ENCODE measurements around the gene VANGL1. TPM values are rescaled to one million over a fixed set of nuclear protein-coding genes. Genes with fewer than 3 reads are reported as not detected.

Gene VANGL1
- polyA plus RNA-seq, 1 donor: 8.0 TPM

GRCh38 chr1:115644109-115644508 lies 2.3 kb downstream of the VANGL1 start:
- DNase-seq: no peak

- DNase-seq: no peak
These were observed 5.3 kb downstream of the VANGL1 start for GRCh38 chr1:115647047-115647446.

- no peak for DNase-seq
These were observed 5.7 kb downstream of the VANGL1 start for GRCh38 chr1:115647507-115647906.

GRCh38 chr1:115647919-115648650 lies 6.3 kb downstream of the VANGL1 start:
- no peak for DNase-seq

DNA sequence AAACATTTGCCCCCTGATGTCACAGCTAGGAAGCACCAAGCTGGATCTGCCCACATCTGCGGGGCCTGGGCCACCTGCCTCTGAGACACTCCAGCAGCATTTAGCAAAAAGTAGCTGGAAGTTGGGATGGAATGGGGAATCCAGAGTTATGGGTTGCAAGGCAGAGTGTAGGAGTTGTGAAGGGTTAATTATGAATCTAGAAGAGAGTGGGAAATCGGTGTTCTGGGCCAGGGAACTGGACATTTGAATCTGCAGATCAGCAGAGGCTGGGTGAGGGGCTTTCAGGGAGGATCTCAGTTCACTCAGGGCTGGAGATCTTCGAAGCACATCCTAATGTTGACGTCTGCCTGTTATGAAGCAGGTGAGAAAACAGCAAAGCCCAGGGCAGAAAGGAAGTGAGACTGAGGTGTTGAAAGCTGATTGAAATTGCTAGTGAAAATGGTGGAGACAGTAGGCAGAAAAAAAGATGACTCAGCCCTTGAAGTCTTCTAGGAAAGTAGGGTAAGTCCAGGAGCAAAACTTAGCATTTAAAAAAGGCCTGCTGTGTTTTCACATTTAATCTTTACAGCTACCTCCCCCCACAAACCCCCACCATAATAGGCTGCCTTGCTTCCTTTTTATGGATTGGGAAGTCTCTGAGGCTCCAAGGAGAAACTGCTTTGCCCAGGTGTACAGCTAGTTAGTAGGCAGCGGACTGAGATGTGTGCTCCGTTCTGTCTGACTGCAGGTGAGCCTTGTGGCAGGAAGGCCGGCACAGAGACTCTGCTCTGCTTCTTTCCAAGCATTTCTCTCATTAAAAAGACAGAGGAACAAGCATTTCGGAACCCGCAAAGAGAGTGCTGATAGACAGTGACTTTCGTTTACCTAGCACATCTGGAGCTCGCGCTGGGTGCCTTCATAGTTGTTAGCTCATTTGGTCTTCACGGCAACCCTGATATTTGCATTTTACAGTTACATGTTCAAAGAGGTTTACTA lies 7.2 kb downstream of the VANGL1 start:
- no peak for DNase-seq

DNA sequence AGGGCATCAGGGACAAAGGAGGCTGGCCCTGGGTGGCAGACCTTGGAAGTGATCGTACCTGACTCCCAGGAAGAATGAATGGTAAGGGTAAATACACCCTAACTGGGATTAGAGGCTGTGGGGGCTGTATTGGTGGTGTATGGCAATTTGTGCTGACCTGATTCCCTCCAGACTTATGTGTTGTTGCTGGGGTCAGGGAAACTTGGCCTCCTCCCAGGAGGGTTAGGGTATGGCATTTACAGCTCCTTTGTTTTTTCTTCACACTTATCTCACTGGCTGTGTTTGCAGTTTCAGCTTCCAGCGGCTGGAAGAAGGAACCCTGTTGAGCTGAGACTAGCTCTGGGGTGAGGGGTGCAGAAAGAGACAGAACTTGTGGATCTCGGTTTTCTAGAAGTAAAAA lies 8.2 kb downstream of the VANGL1 start:
- no peak for DNase-seq

- no peak for DNase-seq
These were observed 9.2 kb downstream of the VANGL1 start for GRCh38 chr1:115650961-115651360.

- no peak for DNase-seq
These were observed 9.6 kb downstream of the VANGL1 start for GRCh38 chr1:115651391-115651790.

DNA sequence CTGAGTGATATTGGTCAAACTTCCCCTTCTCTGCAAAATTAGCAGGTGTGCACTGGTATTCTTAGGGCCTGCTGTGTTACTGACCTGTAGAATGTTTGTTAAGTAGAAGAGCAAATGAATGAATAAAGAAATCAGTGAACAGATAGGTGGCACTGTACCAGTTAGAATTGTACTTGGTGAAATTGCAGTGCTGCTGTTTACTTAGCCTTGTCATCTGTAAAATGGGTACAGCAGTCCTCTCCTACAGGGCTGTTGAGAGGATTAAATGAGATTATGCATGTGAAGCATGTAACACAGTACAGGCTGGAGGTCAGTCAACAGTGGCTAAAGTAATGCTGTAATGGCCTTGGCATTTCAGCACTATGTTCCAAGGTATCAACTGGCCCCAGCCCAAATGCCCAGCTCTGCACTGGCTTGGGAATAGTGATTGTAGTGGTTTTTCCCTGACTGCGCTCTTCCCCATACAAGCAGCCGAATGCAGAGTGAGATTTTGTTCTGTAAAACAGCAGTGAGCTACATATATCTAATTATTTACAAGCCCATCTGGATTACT lies 10.5 kb downstream of the VANGL1 start:
- DNase-seq: no peak

DNA sequence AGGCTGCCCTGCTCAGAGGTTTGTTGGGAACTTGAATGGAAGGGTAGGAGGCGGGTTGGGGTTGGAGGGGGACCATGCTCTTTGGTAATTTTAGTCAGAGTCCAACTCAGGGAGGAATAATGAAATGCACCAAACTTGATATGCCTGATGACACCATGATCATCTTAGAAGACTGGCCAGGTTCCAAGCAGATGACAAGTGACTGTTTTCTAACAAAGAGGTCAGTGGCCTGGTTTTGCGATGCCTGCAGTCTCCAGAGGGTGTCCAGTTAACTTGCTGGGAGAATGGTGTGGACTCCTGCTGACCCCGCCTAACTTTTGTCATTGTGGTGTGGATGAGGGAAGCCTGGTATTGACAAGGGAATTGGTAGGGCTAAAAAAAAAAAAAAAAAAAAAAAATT lies 12.4 kb downstream of the VANGL1 start:
- DNase-seq: no peak

GRCh38 chr1:115654663-115655305 lies 13.0 kb downstream of the VANGL1 start:
- DNase-seq: no peak

DNA sequence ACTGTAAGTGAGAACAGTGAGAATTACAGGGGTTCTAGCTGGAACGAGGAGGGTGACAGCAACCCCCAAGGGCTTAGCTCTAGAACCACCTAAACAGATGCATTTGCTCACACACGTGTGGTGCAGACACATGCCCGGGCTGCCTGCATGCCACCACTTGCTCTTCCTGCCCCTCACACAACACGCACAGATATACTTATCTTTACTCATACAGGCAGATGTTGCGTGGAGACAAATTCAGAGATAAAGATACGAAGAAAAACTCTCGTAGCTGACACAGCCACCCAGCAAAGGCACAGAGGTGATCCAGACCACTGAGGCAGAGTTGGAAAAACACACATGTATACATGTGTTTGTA lies 13.5 kb downstream of the VANGL1 start:
- no peak for DNase-seq

DNA sequence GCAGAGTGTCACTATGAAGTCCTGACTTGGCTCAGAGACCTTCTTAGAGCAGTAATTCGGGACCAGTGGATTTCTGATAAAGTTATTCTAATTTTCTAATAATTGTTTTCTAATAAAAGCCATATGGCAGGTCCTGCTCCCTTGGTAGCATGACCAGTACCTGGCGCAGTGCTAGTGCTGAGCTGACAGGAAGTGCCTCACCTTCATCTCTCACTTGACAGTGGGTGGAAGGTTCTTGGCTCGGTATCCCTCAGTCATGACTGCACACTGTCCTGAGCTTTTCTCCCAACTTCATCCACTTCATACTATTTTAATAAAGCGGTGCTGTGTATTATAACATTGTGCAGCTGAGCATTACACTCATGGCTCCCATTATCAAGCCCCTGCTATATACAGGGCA lies 14.1 kb downstream of the VANGL1 start:
- DNase-seq: no peak

DNA sequence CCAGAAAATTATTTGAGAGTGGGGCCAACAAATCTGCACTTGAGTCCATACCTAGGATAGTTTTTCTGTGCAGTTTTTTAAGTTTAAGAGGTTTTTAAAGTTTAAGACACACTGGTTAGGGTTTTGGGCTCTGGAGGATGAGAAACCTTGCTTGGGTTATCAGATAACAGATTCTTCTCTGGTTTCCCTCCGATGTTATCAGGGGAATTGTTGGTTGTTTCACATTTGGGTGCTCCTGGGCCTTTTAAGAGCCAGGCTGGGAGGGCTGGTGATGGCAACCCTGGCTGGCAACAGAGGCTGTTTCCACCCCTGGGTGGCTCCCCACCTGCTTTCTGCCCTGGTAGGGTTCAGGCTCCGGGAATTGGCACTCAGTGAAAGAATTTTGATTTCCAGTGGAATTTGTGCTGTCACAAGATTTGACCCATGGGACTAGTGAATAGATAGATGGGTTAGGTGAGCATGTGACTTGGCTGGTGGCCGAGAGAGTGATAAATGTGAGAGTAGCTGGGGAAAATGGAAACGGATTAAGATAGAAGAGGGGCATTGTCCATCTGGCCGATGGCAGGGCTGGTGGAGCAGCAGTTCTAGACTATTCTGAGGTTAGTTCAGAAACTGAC lies 14.8 kb downstream of the VANGL1 start:
- DNase-seq: no peak

DNA sequence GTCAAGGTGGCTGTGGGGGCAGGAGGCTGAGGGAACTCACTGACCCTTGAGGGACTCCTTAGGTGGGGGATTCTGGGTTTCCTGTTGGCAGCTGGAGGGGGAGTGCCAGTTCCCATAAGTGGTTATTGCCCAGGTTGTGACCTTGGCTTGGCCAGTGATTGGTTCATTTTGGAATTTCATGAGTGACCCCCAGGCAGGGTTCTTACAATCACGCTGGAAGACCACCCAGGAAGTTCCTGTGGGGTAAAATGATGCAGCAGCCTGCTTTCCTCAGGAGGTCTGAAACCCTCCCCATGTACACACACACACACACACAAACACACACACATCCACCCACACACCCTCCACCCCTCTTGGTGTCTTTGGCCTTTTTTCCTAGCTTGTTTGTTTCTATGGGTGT lies 16.9 kb downstream of the VANGL1 start:
- no peak for DNase-seq

DNA sequence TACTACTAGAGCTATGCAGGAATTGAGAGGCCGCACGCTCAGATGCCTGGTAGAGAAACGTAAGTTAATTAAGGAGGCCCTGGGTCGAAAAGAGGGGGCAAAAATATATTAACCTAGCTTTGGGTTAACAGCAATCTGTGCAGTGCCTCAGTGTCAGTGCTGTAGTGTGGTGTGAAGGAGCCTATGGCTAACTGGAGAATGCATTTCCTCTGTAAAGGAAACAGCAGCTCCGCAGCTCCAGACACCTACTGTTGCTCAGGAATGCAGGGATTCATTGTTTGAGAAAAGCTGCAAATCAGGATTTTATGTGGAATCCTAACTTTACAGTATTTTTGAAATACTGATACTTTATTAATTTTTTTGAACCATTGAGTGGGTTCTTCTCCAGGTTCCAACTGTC lies 18.4 kb downstream of the VANGL1 start:
- no peak for DNase-seq

GRCh38 chr1:115661157-115661556 lies 19.4 kb downstream of the VANGL1 start:
- no peak for DNase-seq

GRCh38 chr1:115665319-115666096 lies 23.7 kb downstream of the VANGL1 start:
- DNase-seq: no peak

DNA sequence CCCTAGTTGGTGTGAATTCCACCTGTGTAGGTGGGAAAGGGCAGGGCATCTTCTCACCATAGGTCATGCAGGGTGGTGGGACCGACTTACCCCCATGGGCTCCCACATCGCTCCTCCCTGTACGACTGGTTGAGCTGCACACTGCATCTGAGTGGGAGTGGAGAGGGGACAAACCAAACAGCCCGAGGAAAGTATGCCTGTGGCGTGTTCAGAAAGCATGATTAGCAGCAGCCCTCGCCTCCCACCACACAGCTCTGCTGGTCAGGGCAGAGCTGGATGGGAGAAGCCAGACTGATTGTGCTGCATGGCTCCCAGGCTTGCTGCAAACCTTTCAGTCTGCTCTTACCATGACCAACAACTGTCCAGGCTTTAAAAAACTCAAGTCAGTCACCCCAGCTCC lies 24.4 kb downstream of the VANGL1 start:
- no peak for DNase-seq

- no peak for DNase-seq
These were observed 24.9 kb downstream of the VANGL1 start for GRCh38 chr1:115666702-115667101.

DNA sequence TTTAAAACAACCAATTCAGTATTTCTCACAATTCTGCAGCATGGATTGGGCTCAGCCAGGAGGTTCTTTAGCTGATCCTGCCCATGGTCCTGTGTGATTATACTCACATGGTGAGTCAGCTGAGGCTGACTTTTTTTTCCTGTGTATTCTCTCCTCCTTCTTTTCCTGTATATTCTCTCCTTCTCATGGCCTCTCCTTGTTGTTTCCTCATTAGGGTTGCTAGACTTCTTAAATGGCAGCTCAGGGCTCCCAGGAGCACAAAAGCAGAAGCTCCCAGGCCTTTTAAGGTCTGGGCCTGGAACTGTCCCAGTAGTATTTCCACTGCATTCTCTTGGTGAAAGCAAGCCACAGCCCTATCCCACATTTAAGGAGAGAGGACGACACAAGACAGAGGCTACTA lies 26.8 kb downstream of the VANGL1 start:
- no peak for DNase-seq

Measured in hindlimb muscle (tissue), 1 donor.